Measurements from ENCODE around the gene XPO4. TPM values are rescaled to one million over a fixed set of nuclear protein-coding genes. Genes with fewer than 3 reads are reported as not detected.

Gene XPO4
- total and polyA plus RNA-seq, 2 donors (not counting 3 experiments of a cell fraction or from before 2014, with no cell fraction given): 6.0 to 22.5 TPM

DNA sequence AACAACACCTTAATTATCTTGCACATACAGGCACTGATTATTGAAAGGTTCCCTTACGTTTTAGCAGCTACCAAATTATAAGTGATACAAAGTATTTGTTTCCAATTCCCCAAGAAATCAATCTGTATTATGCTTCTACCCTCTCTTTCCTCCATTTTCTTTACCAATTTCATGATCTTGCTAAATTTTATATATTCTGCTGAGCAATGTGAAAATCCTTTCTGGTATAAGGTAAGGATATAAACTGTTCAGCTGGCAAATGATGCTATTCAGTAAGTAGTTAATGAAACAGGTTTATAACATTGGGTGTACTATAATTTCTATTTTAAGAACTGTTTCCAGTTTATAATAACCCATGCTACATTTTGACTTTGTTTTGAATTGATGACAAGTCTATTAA is 127.8 kb downstream of the XPO4 start:
- TF ChIP-seq FOS (IDR thresholded peaks at IDR 0.05; ENCODE audit: borderline replicate concordance, insufficient read depth, low read length) (no peak), POLR2AphosphoS5 (IDR thresholded peaks at IDR 0.05; ENCODE audit: insufficient read depth, low read depth, low read length) (no peak), MYC (IDR thresholded peaks at IDR 0.05; ENCODE audit: low read depth, low read length) (no peak), JUN (IDR thresholded peaks at IDR 0.05; ENCODE audit: borderline replicate concordance, insufficient read depth, insufficient read length, low read depth) (no peak), POLR2A (IDR thresholded peaks at IDR 0.05; ENCODE audit: low read depth, low read length) (no peak), GATA2 (IDR thresholded peaks at IDR 0.05; ENCODE audit: insufficient read depth, insufficient read length, low read depth, low read length) (no peak)
- TF ChIP-seq, protein P1, sequence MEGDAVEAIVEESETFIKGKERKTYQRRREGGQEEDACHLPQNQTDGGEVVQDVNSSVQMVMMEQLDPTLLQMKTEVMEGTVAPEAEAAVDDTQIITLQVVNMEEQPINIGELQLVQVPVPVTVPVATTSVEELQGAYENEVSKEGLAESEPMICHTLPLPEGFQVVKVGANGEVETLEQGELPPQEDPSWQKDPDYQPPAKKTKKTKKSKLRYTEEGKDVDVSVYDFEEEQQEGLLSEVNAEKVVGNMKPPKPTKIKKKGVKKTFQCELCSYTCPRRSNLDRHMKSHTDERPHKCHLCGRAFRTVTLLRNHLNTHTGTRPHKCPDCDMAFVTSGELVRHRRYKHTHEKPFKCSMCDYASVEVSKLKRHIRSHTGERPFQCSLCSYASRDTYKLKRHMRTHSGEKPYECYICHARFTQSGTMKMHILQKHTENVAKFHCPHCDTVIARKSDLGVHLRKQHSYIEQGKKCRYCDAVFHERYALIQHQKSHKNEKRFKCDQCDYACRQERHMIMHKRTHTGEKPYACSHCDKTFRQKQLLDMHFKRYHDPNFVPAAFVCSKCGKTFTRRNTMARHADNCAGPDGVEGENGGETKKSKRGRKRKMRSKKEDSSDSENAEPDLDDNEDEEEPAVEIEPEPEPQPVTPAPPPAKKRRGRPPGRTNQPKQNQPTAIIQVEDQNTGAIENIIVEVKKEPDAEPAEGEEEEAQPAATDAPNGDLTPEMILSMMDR (IDR thresholded peaks at IDR 0.05; ENCODE audit: extremely low read depth in 1 of 2, insufficient read depth in 1 of 2, low read depth in 1 of 2, low read length in 2 of 2): no peak
- H3K9ac ChIP-seq (replicated peaks; ENCODE audit: extremely low read depth, insufficient read depth, low read length): no peak overlapping the region
- DNase-seq (ENCODE audit: low read depth, low spot score): no peak
- H4K20me1 ChIP-seq (replicated peaks; ENCODE audit: control insufficient read depth, extremely low read depth, insufficient read depth, low read length): no peaks in the 10 kb centered on the region
- ChIA-PET POLR2A (no interaction called here), CTCF (interaction anchor here (5.0 kb wide), 1 partner anchor 54 kb away, joined by 21 read pairs; no protein-coding TSS in a partner anchor)
- H3K79me2 ChIP-seq (ENCODE audit: control insufficient read depth, insufficient read depth, low read length): peaks cover 6% of the 10 kb centered on the region
- no peak for FAIRE-seq
- no peaks in the 10 kb centered on the region for H3K36me3 ChIP-seq (ENCODE audit: control insufficient read depth in 2 of 2, extremely low read depth in 1 of 2, insufficient read depth in 2 of 2, low read length in 2 of 2)
- no peaks in the 10 kb centered on the region for H3K9me1 ChIP-seq (replicated peaks; ENCODE audit: control insufficient read depth, extremely low read depth, insufficient read depth, low read length)
- H3K4me3 ChIP-seq (replicated peaks in 1 of 3; ENCODE audit: insufficient read depth in 1 of 3, low read depth in 1 of 3, low read length in 3 of 3): no peak overlapping the region
- H3K4me1 ChIP-seq (ENCODE audit: control insufficient read depth, extremely low read depth, insufficient read depth, low read length): peaks cover 15% of the 10 kb centered on the region
- dilution Hi-C loops (cut with MboI; ENCODE audit: extremely low pct_ligation_motif_present, low sequenced_read_pairs): no loop called here
- BruUV-seq (replicated peaks): no TSS peak
- H3K9me3 ChIP-seq (replicated peaks; ENCODE audit: control insufficient read depth, insufficient read depth, low read length): no peaks in the 10 kb centered on the region
- no peak overlapping the region for H3K27ac ChIP-seq (ENCODE audit: insufficient read depth, low read depth, low read length)
- H3K4me2 ChIP-seq (ENCODE audit: insufficient read depth, low read length): no peak overlapping the region
- no peaks in the 10 kb centered on the region for H3K27me3 ChIP-seq (ENCODE audit: control insufficient read depth in 2 of 2, insufficient read depth in 2 of 2, low read length in 2 of 2)
- H2AFZ ChIP-seq (ENCODE audit: low read depth, low read length): no peak overlapping the region
- intact Hi-C loops (cut with micrococcal nuclease): loop anchor here (1.0 to 10.0 kb wide), 4 partner anchors 40 to 290 kb away; partner anchors contain the start of gene LATS2

Measured in endothelial cell of umbilical vein (primary cell).